LNCAP (cell line): ENCODE results near the gene UBAP2.

Source experiments
- TF ChIP-seq, protein P1 (sequence below): fragments of 450-650 bp; IDR thresholded peaks from 2 replicates; pipeline ENCODE4 v1.5.1; 2017; ENCODE audit warnings: mild to moderate bottlenecking

The UBAP2 gene

DNA sequence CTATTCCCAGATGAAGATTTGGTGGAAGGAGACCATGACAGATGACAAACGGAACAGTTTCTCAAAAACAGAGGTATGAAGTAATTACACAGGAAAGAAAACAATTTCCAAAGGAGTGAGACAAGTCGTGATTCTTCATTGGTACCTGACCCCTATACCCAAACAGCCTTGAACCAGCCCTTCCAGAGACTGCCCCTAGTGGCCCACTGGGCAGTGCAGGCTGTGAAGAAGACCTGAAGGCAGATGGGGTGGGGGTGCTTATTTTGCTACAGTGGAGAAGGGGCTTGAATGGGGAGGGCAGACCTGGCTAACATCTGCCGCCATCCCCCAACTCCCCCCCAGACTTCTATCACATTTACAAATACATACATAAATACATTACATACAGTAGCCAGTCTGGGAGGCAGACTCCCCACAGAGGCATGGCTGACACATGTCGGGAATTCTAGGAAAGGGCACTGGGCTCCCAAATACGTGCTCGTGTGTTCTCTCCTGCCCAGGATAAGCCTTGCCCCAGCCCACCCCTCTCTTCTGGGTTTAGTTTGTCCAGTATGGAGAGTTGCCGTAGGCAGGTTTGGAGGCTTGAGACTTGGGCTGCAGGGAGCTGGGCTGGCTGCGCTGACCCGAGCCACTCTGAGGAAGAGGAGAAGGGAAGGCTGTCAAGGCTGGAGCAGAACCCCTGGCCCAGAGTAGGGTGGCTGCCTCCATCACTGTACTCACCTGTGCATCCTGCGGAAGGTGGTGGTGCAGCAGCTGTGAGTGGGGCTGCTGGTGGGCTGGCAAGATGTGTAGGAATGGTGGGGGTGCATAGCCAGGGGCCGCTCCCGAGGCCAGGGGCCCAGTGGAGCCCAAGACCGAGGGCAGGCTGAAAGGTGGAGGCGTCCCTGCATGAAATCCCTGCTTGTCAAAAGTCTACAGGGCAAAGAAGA, 126.5 kb downstream of the UBAP2 start:
- TF ChIP-seq, protein P1, sequence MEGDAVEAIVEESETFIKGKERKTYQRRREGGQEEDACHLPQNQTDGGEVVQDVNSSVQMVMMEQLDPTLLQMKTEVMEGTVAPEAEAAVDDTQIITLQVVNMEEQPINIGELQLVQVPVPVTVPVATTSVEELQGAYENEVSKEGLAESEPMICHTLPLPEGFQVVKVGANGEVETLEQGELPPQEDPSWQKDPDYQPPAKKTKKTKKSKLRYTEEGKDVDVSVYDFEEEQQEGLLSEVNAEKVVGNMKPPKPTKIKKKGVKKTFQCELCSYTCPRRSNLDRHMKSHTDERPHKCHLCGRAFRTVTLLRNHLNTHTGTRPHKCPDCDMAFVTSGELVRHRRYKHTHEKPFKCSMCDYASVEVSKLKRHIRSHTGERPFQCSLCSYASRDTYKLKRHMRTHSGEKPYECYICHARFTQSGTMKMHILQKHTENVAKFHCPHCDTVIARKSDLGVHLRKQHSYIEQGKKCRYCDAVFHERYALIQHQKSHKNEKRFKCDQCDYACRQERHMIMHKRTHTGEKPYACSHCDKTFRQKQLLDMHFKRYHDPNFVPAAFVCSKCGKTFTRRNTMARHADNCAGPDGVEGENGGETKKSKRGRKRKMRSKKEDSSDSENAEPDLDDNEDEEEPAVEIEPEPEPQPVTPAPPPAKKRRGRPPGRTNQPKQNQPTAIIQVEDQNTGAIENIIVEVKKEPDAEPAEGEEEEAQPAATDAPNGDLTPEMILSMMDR, result peak; percentile 71

DNA sequence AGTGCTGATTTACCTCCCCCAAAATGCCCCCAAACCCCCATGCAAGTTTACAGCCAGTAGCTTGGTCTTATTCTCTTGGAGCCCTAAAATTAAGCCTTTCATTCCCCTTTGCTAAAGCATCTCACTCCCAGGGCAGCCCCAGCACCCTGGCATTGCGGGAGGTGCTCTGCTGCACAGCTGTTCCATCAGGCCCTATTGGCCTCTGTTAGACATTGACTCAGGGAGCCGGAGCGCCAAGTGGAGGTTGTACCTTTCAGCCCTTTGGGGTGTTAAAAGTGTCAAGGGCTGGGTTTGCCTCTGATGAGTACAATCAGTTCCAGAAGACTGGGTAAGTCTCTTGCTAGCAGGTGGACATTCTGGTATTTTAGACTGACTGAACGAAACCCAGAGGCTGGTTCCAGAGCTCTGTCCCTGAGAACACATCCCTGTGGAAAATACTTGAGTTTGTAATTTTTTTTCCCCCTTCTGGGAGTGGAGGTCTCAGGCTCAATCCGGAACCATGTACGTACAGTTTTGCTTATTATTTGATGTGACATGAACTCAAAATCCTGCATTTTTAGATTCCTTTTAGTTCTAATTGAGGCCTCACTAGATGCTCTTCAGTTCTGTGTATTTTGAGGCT, 129.3 kb downstream of the UBAP2 start:
- TF ChIP-seq, protein P1, result no peak

DNA sequence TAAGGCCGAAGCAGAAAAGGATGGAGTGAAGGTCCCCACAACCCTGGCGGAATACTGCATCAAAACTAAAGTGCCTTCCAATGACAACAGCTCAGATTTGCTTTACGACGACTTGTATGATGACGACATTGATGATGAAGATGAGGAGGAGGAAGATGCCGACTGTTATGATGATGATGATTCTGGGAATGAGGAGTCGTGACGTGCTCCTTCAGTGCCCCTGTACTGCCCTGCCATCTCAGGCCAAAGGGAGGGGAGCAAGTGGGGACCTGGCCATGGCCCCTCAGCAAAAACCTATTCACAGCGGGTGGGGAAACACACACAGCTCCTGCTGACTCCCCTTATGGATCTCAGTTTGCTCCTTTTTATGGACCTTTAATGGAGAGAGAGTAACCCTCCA, 131.7 kb downstream of the UBAP2 start:
- TF ChIP-seq, protein P1, result no peak

DNA sequence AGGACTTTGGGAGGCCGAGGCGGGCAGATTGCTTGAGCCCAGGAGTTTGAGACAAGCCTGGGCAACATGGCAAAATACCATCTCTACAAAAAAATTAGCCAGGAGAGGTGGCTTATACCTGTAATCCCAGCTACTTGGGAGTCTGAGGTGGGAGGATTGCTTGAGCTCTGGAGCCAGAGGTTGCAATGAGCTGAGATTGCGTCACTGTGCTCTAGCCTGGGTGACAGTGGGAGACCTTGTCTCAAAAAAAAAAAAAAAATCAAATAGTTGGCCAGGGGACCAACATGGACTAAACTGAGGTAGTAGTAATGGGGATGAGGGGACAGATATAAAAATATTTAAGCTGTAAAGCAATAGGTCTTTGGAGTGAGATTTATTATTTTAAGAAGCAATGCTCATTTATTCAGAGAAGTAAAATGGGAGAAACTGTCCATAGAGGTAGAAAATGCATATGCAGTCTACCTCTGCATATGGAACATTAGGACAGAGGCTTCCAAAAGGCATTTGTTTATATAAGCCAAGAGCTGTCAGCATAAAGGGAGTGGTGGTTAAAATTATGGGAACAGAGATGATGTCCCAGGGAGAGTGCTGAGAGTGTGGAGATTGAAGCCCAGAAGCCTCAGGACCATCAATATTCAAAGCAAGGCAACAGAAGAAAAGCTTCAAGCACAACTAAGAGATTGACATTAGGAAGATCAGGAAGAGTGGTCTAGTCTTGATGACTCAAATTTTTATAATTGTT, 133.6 kb downstream of the UBAP2 start:
- TF ChIP-seq, protein P1, result no peak

DNA sequence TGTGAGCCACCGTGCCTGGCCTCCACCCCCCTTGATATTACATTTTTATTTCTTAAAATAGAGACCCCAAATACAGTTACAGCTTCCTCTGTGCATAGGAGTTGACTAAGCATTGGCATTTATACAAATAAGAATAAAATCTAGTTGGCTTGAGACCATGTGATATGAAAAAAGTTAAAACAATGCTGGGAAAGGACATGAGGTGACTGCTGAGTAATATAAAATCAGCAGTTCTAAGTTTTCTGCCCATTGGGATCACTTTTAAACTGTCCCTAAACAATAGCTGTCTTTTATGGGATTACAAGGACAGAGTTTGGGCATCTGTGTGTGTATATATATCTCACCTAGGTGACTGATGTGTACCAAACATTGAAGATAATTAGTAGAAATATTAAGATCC, 135.1 kb downstream of the UBAP2 start:
- TF ChIP-seq, protein P1, result no peak

DNA sequence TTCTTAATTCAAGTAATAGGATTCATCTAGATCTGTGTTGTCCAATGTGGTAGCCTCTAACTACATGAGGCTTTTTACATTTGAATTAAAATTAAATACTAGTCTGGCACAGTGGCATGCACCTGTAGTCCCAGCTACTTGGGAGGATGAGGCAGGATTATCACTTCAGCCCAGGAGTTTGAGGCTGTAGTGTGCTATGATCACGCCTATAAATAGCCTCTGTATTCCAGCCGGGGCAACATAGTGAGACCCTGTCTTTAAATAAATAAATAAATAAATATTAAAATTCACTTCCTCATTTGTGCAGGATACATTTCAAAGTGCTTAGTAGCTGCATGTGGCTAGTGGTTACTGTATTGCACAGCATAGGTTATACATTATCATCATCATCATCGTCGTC, 139.9 kb downstream of the UBAP2 start:
- TF ChIP-seq, protein P1, result no peak

DNA sequence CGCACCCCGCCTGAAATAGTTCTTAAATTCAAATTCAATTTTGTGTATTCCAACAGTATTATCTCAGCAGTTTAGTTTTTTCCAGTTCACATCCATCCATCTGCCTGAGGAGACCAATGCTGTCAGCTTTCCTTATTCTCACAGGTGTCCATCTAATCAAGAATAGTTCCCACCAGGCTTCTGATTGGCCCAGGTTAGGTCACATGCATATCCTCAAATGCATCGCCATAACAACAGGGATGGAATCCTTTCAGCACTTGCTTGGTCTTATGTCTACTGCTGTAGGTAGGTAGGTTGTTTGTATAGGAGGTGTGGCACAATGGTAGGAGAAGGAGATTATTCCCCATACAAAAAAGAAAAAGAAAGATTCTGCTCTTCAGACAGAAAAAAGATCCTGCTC, 140.6 kb downstream of the UBAP2 start:
- TF ChIP-seq, protein P1, result no peak
